HL-60/S4 treated with retinoic acid at 250 ng/mL for 4 days and 3 days (cell line): ENCODE results near the gene ZNF710.

Experiments used
- in situ Hi-C: fragments of 300-500 bp; cut with MboI; formaldehyde crosslinking; loops from 2 replicates; pipeline ENCODE4 v1.7.0; 2022; ENCODE audit warnings: low sequenced_read_pairs

ZNF710 gene

GRCh38 chr15:90015749-90016148 is 14.6 kb downstream of the ZNF710 start:
- in situ Hi-C loops = no loop called here

GRCh38 chr15:90016721-90017120 is 15.6 kb downstream of the ZNF710 start:
- in situ Hi-C loops = no loop called here

- in situ Hi-C loops = no loop called here
Observed at GRCh38 chr15:90018216-90018831, 17.2 kb downstream of the ZNF710 start.

GRCh38 chr15:90019611-90020010 is 18.5 kb downstream of the ZNF710 start:
- in situ Hi-C loops = no loop called here

DNA sequence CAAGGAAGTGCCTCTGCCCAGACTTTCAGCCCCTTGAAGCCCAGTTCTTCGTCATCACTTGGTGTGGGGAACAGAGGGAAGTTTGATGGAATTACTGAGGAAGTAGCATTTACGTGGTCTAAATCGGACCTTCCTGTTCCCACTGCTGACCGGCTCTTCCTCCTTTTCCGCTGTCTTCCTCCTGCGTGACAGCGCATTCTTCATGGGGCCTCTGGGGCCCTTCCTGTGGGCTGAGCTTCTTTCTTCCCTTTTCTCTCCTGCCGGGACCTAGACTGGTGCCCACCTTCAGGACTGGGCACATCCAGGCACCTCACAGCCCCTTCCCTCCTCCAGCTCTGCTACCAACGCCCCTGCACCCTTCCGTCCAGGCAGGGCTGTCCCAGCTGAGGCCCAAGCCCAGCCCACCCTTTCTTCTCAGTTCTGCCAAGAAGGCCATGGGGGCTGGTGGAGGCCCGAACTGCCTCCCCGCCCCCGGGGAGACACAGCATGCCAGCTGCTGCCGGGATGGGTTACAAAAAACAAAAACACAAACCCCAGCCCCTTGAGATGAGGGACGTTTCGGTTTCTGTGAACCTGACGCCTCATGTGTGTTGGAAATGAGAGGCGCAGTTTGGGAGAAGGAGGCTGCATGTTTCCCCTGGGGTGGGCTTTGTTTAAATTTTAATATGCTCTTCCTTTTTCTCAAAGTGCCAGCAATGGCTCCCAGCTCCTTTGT is 19.1 kb downstream of the ZNF710 start:
- in situ Hi-C loops = no loop called here

GRCh38 chr15:90020936-90021507 is 19.9 kb downstream of the ZNF710 start:
- in situ Hi-C loops = no loop called here

DNA sequence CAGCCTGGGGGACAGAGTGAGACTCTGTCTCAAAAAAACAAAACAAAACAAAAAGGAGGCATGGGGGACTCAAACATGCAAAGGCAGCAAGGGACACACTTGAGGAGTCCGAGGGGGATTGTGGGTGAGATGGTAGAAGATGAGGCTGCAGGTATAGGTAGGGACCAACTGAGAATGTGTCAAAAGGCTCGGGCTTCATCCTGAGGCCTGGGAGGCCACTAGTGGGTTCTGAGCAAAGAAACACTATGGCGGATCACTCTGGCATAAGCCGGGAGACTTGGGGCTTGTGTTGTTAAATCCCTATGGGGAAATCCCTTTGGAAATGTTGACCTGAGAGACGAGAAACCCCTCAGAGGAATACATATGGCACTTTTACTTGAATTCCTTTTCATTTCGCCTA is 21.2 kb downstream of the ZNF710 start:
- in situ Hi-C loops = no loop called here

DNA sequence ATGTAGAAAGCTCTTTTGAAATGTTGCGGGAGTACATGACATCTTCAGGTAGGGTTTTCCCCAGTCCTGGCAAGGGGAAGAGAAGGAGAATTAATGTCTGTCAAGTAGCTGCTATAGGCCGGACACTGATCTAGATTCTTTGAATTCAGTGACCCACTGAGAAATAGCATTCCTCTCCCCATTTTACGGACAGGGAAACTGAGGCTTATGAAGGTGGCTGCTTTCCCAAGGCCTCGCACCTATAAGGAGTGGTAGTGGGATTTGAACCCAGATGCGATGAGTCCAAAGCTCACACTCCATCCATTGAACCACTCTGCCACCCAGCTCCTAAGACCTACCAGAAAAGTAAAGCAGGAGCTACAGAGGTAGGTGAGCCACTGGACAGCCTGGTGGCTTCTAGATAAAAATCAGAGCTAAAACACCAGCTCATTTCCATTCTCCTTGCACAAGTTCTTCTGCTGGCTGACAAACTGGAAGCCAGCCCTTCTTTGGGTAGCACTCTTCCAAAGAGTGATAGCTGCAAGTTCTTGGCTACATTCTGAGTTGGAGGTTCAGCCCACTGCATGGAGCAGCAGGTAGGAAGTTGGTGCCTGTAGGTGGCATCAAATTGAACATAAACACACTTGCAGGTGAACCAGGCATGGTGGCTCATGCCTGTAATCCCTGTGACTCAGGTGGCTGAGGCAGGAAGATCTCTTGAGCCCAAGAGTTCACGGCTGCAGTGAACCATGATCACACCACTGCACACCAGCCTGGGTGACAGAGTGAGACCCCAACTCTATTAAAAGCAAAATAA is 22.0 kb downstream of the ZNF710 start:
- in situ Hi-C loops = no loop called here

DNA sequence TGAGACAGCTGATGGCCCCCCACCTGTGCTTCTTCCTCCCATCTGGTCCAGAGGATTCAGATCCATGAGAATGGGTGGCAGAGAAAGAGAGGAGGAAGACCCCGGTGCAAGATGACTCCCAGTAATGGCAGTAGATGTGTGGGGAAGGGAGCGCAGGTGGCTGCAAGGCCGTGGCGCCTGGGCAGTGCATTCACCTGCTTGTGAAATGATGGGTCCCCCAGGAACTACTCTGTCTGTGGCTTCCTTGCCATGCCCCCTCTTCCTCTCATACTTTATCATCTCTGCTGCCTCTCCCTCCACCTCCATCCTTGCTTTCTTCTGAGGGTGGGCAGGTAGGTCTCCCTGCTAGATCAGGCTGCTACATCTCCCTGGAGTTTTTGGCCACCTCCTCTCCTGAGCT is 23.3 kb downstream of the ZNF710 start:
- in situ Hi-C loops = no loop called here

DNA sequence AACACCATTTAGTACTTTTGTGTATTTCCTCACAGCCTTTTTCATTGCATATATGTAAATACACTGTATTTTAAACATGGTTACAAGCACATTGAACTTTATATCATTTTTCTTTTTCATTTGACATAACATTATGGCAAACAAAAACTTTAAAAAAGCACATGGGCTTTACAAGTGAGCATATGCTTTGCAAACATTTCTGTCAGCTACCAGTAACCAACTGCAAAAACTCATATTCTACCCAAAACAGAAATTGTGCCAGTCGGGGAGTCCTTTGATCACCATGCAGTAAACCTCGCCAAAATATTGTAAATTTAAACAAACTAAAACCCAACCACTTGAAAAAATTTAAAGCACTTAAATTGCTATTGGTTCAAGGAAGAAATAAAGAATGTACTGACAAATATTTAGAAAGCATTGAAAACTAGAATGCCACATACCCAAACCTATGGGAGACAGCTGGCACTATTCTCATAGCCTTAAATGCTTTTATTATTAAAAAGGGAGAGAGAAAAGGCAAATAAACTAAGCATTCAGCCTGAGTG is 24.4 kb downstream of the ZNF710 start:
- in situ Hi-C loops = no loop called here

DNA sequence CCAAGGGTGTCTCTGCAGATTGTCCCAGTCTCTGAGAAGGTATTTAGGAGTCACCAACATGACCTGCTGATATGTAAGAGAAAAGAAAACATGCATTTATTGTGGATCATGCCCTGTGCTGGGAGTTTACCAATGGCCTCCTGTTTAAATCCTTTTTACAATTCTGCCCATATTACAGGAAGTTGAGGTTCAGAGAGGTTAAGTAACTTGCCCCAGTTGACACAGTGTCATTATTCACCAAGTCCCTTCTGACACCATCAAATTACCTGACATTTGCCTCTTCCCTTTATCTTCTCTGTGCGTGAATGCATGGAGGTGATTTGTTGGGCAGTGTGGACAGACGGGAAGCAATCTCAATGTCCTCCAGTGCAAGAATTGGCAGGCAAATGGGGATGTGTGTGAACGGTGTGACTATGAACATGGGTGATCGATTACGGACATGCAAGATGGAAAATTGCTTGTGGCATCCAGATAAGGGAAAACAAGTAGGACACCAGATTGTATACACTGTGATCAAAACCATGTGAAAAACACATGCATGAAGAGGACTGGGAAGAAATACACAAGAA is 27.3 kb downstream of the ZNF710 start:
- in situ Hi-C loops = no loop called here

DNA sequence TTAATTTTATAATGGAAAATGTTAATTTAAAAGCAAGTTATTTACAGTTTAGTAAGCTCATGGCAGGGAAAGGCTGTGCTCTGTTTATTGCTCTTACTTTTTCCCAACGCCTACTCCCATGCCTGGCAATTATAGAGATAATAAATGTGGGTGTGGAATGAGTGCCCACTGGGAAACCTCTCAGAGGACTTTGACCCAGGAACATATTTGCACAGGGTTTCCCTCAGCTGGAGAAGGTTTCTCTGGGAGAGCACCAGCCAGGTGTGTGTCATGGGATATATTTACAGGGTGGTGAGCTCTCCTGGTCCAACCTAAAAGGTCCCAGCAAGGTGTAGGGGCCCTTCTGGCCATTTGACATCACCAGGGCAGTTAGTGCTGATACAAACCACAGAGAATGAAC is 27.9 kb downstream of the ZNF710 start:
- in situ Hi-C loops = no loop called here

GRCh38 chr15:90030376-90030775 is 29.3 kb downstream of the ZNF710 start:
- in situ Hi-C loops = no loop called here

DNA sequence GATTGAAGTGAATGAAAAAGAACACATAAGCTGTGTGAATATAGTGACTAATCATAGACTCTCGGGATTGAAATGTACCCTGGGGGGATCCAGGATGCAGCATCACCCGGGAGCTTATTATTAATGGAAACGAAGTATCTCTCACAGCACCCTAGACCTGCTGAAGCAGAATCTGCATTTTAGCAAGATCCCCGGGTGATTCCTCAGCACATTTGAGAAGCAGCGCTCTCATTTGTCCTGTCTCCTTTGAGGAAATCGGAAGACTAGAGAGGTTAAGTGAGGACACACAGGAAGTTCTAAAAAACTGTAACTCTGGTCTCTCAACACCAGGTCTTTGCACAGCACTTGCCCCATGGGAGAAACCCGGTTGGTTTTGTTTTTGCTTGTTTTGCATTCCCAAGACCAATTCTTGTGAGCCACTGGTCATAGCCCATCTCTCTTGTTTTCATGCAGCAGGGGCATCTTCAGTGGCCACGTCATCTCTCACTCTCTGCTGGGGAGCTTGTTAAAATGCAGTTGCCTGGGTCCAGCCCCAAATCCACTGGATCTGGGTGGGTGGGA is 30.2 kb downstream of the ZNF710 start:
- in situ Hi-C loops = no loop called here

- in situ Hi-C loops = no loop called here
Observed at GRCh38 chr15:90033006-90033405, 31.9 kb downstream of the ZNF710 start.

- in situ Hi-C loops = no loop called here
Observed at GRCh38 chr15:90033448-90033847, 32.3 kb downstream of the ZNF710 start.

- in situ Hi-C loops = no loop called here
Observed at GRCh38 chr15:90035095-90035839, 34.1 kb downstream of the ZNF710 start.

GRCh38 chr15:90035840-90036230 is 34.7 kb downstream of the ZNF710 start:
- in situ Hi-C loops = no loop called here

DNA sequence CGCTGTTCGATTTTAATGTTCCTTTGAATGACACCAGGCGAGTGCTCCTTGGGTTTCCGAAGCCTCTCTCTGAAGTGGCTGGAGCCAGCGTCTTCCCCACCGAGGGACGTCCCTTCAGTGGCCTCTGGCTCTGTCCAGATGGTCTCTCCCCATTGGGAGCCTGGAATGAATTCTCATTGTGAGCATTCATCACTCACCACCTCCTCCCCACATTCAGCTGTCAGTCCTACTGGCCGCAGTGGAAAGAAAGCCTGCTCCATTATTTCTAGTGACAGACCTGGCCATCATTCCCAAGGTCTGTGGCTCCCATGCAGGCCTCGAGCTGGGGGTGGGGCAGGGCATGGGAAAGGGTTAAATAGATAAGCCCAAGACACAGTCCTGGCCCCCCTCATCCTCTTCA is 35.2 kb downstream of the ZNF710 start:
- in situ Hi-C loops = no loop called here
